Choroid plexus epithelial cell (primary cell): ENCODE results near the gene CEP41.

ENCODE experiments used
- DNase-seq: peaks from one replicate; pipeline ENCODE4 v3.0.0-alpha.2; 2010; ENCODE audit warnings: low read depth
- H3K4me3 ChIP-seq: 2 replicates; pipeline ENCODE4 v1.5.1; 2011; ENCODE audit warnings: low read depth, mild to moderate bottlenecking, control low read depth, low read length, moderate library complexity
- CTCF ChIP-seq: conservative IDR thresholded peaks from 2 replicates; pipeline ENCODE4 v1.5.1; 2011; ENCODE audit warnings: low read depth, mild to moderate bottlenecking, control low read depth, inconsistent platforms, low read length, moderate library complexity

Gene CEP41

GRCh38 chr7:130356121-130356875, 84.5 kb downstream of the CEP41 start:
- no peak for TF ChIP-seq CTCF
- H3K4me3 ChIP-seq, result no peak overlapping the region
- DNase-seq, result peak; percentile 97

GRCh38 chr7:130353196-130353595, 87.6 kb downstream of the CEP41 start:
- DNase-seq, result no peak
- no peak for TF ChIP-seq CTCF
- no peak overlapping the region for H3K4me3 ChIP-seq

GRCh38 chr7:130352194-130353074, 88.4 kb downstream of the CEP41 start:
- no peak overlapping the region for H3K4me3 ChIP-seq
- peak; percentile 78 for DNase-seq
- no peak for TF ChIP-seq CTCF

GRCh38 chr7:130351791-130352090, 89.1 kb downstream of the CEP41 start:
- no peak for TF ChIP-seq CTCF
- no peak for DNase-seq
- no peak overlapping the region for H3K4me3 ChIP-seq

GRCh38 chr7:130350945-130351790, 89.6 kb downstream of the CEP41 start:
- no peak overlapping the region for H3K4me3 ChIP-seq
- DNase-seq, result peak; percentile 57
- no peak for TF ChIP-seq CTCF

GRCh38 chr7:130349911-130350782, 90.7 kb downstream of the CEP41 start:
- TF ChIP-seq CTCF, result no peak
- peak; percentile 82 for DNase-seq
- no peak overlapping the region for H3K4me3 ChIP-seq
